Thoracic aorta (tissue), 2 donors: ENCODE results near the gene MRPL34. TPM values are rescaled to one million over a fixed set of nuclear protein-coding genes. Genes with fewer than 3 reads are reported as not detected.
A peak's percentile ranks its signal among the peaks of the same experiment; 100 is the strongest.

Source experiments
- ATAC-seq: fragments of 150-250 bp; one replicate; pipeline ENCODE4 v1.8.0; 2017; ENCODE audit warnings: low read depth; ENCODE audit not compliant: insufficient number of reproducible peaks, low FRiP score
- DNase-seq: peaks from one replicate; pipeline ENCODE4 v3.0.0-alpha.2; 2020; ENCODE audit warnings: low spot score
- H3K27ac ChIP-seq, 2 donors: fragments of 200-600 bp; sonication (generic); 1 replicate in 1 of 2; 2 replicates in 1 of 2; pipeline ENCODE4 v1.5.1; 2016; ENCODE audit warnings: mild to moderate bottlenecking in 2 of 2, moderate library complexity in 2 of 2
- H3K27me3 ChIP-seq: fragments of 200-600 bp; sonication (generic); replicated peaks from 2 replicates; pipeline ENCODE4 v1.6.0; 2016; ENCODE audit warnings: mild to moderate bottlenecking; ENCODE audit not compliant: insufficient read depth
- H3K36me3 ChIP-seq: fragments of 200-600 bp; sonication (generic); one replicate; pipeline ENCODE4 v1.5.1; 2016
- H3K4me1 ChIP-seq, 2 donors: fragments of 200-600 bp; sonication (generic); 1 replicate in 1 of 2; 2 replicates in 1 of 2; pipeline versions ENCODE4 v1.5.1 to v1.6.0; 2016; ENCODE audit warnings: low read depth in 2 of 2, mild to moderate bottlenecking in 1 of 2; ENCODE audit not compliant: control insufficient read depth in 1 of 2
- H3K4me3 ChIP-seq: fragments of 200-600 bp; sonication (generic); 2 replicates; pipeline ENCODE4 v1.5.1; 2016; ENCODE audit warnings: mild to moderate bottlenecking
- H3K9me3 ChIP-seq: fragments of 200-600 bp; sonication (generic); 2 replicates; pipeline ENCODE4 v1.5.1; 2016
- total RNA-seq, 2 donors: library from RNA; depleted of rRNA; stranded (reverse); fragments of >200 nt; gene quantifications; one replicate each; pipeline versions ENCODE4 v1.1.0 to v1.2.3, GENCODE V29; 2016
- TF ChIP-seq, protein P1 (sequence below): fragments of 200-600 bp; sonication (generic); IDR thresholded peaks from one replicate; pipeline ENCODE4 v1.5.1; 2019; ENCODE audit warnings: antibody characterized with exemption

The MRPL34 gene
- total RNA-seq, 2 donors from 2014 or later, result 132 to 140 TPM

DNA sequence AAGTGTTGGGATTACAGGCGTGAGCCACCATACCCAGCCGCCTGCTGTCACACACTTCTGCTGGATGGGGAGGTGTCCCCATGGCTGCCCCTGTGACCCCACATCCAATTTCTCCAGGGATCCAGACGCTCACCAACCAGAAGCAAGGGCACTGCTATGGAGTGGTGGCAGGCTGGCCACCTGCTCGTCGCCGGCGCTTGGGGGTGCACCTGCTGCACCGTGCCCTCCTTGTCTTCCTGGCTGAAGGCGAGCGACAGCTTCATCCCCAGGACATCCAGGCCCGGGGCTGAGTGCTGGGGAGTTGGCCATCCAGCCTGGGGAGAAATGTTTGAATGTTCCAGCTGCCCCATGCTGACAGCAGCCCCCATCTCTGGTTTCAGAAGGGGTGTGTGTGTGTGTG lies 19.4 kb upstream of the MRPL34 start:
- H3K4me1 ChIP-seq, result peaks cover 7 to 14% of the 10 kb centered on the region in 2 donors
- no peaks in the 10 kb centered on the region for H3K9me3 ChIP-seq
- no peaks in the 10 kb centered on the region for H3K36me3 ChIP-seq
- H3K27me3 ChIP-seq, result no peaks in the 10 kb centered on the region
- TF ChIP-seq, protein P1, sequence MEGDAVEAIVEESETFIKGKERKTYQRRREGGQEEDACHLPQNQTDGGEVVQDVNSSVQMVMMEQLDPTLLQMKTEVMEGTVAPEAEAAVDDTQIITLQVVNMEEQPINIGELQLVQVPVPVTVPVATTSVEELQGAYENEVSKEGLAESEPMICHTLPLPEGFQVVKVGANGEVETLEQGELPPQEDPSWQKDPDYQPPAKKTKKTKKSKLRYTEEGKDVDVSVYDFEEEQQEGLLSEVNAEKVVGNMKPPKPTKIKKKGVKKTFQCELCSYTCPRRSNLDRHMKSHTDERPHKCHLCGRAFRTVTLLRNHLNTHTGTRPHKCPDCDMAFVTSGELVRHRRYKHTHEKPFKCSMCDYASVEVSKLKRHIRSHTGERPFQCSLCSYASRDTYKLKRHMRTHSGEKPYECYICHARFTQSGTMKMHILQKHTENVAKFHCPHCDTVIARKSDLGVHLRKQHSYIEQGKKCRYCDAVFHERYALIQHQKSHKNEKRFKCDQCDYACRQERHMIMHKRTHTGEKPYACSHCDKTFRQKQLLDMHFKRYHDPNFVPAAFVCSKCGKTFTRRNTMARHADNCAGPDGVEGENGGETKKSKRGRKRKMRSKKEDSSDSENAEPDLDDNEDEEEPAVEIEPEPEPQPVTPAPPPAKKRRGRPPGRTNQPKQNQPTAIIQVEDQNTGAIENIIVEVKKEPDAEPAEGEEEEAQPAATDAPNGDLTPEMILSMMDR, result no peak
- no peak overlapping the region for H3K27ac ChIP-seq
- DNase-seq (no peak), ATAC-seq (no peak)
- H3K4me3 ChIP-seq, result no peak overlapping the region

GRCh38 chr19:17286752-17287151 lies 18.9 kb upstream of the MRPL34 start:
- DNase-seq (no peak), ATAC-seq (no peak)
- Histone ChIP-seq H3K4me1 (peaks cover 7 to 10% of the 10 kb centered on the region in 2 donors), H3K36me3 (no peaks in the 10 kb centered on the region), H3K27me3 (no peaks in the 10 kb centered on the region), H3K4me3 (no peak overlapping the region), H3K27ac (no peak overlapping the region), H3K9me3 (no peaks in the 10 kb centered on the region)
- TF ChIP-seq, protein P1, result no peak

- ATAC-seq (no peak), DNase-seq (no peak)
- no peak overlapping the region for H3K4me3 ChIP-seq
- peaks cover 0 to 5% of the 10 kb centered on the region in 2 donors for H3K4me1 ChIP-seq
- no peaks in the 10 kb centered on the region for H3K9me3 ChIP-seq
- no peaks in the 10 kb centered on the region for H3K27me3 ChIP-seq
- H3K36me3 ChIP-seq, result no peaks in the 10 kb centered on the region
- H3K27ac ChIP-seq, result no peak overlapping the region
- TF ChIP-seq, protein P1, result no peak
These were observed 16.2 kb upstream of the MRPL34 start for GRCh38 chr19:17289489-17289888.

DNA sequence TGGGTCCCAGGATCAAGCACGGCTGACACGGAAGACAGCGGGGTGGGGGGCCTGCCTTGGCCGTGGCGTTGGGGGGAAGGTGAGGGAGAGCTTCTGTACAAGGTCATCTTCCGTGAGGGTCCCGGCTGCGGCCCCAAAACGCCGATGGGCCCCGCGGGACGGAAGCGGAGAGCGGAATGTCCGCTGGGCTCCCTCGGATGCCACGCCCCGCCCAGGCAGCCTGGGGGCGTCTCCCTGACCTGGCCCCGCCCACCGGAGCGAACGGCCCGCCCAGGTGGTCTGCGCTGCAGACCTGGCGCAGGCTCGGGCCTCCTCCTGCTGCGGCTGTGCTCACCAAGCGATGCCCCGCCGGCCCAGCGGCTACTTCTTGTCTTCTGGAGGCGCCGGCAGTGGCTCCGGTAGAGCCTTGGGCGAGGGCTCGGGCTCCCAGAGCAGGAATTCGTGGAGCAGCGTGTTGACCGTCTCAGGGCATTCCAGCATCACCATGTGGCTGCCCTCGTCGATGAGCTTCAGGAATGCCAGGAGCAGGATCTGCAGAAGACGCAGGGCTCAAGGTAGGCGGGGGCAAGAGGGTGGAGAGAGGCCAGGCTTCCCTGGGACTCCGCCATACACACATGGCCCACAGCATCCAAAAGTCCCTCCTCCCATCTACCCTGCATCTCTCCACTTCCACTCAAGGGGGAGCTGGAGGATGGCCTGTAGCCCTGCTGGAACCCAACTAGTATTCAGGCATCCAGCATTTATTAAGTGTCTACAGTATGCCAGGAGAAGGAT lies 13.2 kb upstream of the MRPL34 start:
- Histone ChIP-seq H3K27me3 (no peaks in the 10 kb centered on the region), H3K27ac (peak overlapping the region; percentile 51 to 59), H3K4me3 (peak overlapping the region; percentile 82), H3K4me1 (peaks cover 0 to 5% of the 10 kb centered on the region in 2 donors), H3K36me3 (no peaks in the 10 kb centered on the region), H3K9me3 (no peaks in the 10 kb centered on the region)
- ATAC-seq, result peak; percentile 72
- no peak for DNase-seq
- TF ChIP-seq, protein P1, result peak; percentile 56

DNA sequence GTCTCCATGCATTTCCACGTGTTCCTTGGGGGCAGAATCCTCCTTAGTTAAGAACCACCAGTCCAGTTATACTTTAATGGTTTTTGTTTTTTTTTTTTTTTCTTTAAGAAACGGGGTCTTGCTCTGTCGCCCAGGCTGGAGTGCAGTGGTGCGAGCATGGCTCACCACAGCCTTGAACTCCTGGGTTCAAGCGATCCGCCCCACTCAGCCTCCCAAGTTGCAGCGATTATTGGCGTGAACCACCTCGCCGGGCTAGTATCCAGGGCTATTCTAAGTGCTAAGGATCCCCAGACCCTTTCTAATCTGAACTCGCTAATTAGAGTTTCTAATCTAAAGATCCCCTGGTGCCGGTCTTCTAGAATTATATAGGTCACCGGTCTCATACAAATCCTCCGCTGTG lies 12.1 kb upstream of the MRPL34 start:
- Histone ChIP-seq H3K9me3 (no peaks in the 10 kb centered on the region), H3K4me3 (no peak overlapping the region), H3K27ac (no peak overlapping the region), H3K36me3 (no peaks in the 10 kb centered on the region), H3K27me3 (no peaks in the 10 kb centered on the region), H3K4me1 (peaks cover 0 to 5% of the 10 kb centered on the region in 2 donors)
- DNase-seq, result no peak
- TF ChIP-seq, protein P1, result no peak
- no peak for ATAC-seq
